H9 (cell line): ENCODE data around the gene TCERG1L. TPM values are rescaled to one million over a fixed set of nuclear protein-coding genes. Genes with fewer than 3 reads are reported as not detected.
A peak's percentile ranks its signal among the peaks of the same experiment; 100 is the strongest.
"Not testable (repeated sequence)": the region's sequence is repeated elsewhere in the genome, so short reads cannot be mapped to it uniquely, and the experiment has no call there.

ENCODE experiments used
- DNase-seq: peaks from one replicate; pipeline ENCODE4 v3.0.0-alpha.2; 2017
- H2AFZ ChIP-seq: one replicate; pipeline ENCODE4 v1.6.1; 2013; ENCODE audit warnings: mild to moderate bottlenecking, low read length, control low read depth, moderate library complexity
- H2AK5ac ChIP-seq: 2 replicates; pipeline ENCODE4 v1.6.1; 2013; ENCODE audit warnings: low read length, control low read depth, mixed read lengths; ENCODE audit not compliant: insufficient read length
- H2BK120ac ChIP-seq: one replicate; pipeline ENCODE4 v1.6.1; 2013; ENCODE audit warnings: low read depth, mild to moderate bottlenecking, low read length, control low read depth, inconsistent platforms; ENCODE audit not compliant: poor library complexity, severe bottlenecking
- H2BK12ac ChIP-seq: 2 replicates; pipeline ENCODE4 v1.6.1; 2013; ENCODE audit warnings: low read length, control low read depth, mixed read lengths, low read depth; ENCODE audit not compliant: insufficient read length
- H2BK15ac ChIP-seq: 2 replicates; pipeline ENCODE4 v1.6.1; 2013; ENCODE audit warnings: low read depth, low read length, control low read depth
- H2BK20ac ChIP-seq: one replicate; pipeline ENCODE4 v1.6.1; 2013; ENCODE audit warnings: low read depth, mild to moderate bottlenecking, low read length, control low read depth, inconsistent platforms; ENCODE audit not compliant: poor library complexity, severe bottlenecking
- H2BK5ac ChIP-seq: 2 replicates; pipeline ENCODE4 v1.6.1; 2013; ENCODE audit warnings: low read length, control low read depth, mixed read lengths; ENCODE audit not compliant: insufficient read length
- H3K14ac ChIP-seq: 2 replicates; pipeline ENCODE4 v1.6.1; 2013; ENCODE audit warnings: low read length, control low read depth; ENCODE audit not compliant: insufficient read depth
- H3K18ac ChIP-seq: 2 replicates; pipeline ENCODE4 v1.6.1; 2013; ENCODE audit warnings: low read depth, mild to moderate bottlenecking, mixed read lengths, low read length, control low read depth; ENCODE audit not compliant: insufficient read length
- H3K23ac ChIP-seq: 2 replicates; pipeline ENCODE4 v1.6.1; 2013; ENCODE audit warnings: low read length, control low read depth, mixed read lengths, low read depth; ENCODE audit not compliant: insufficient read length
- H3K23me2 ChIP-seq: 2 replicates; pipeline ENCODE4 v1.6.1; 2013; ENCODE audit warnings: low read depth, mild to moderate bottlenecking, mixed read lengths, low read length, control low read depth; ENCODE audit not compliant: insufficient read length, poor library complexity, severe bottlenecking
- H3K27ac ChIP-seq: 2 replicates; pipeline ENCODE4 v1.5.1; 2013; ENCODE audit warnings: low read length, control low read depth, mixed read lengths, low read depth; ENCODE audit not compliant: insufficient read length
- H3K27me3 ChIP-seq: 2 replicates; pipeline ENCODE4 v1.6.1; 2013; ENCODE audit warnings: low read length, control low read depth, inconsistent platforms; ENCODE audit not compliant: insufficient read depth
- H3K4ac ChIP-seq: 2 replicates; pipeline ENCODE4 v1.6.1; 2013; ENCODE audit warnings: low read depth, mild to moderate bottlenecking, control low read depth, inconsistent platforms, low read length, moderate library complexity
- H3K4me1 ChIP-seq: 2 replicates; pipeline ENCODE4 v1.6.1; 2013; ENCODE audit warnings: low read length, control low read depth, inconsistent platforms; ENCODE audit not compliant: insufficient read depth
- H3K4me2 ChIP-seq: 2 replicates; pipeline ENCODE4 v1.6.1; 2013; ENCODE audit warnings: low read length, control low read depth, mixed read lengths; ENCODE audit not compliant: insufficient read length, insufficient read depth
- H3K56ac ChIP-seq: 2 replicates; pipeline ENCODE4 v1.6.1; 2013; ENCODE audit warnings: low read depth, mild to moderate bottlenecking, mixed read lengths, low read length, control low read depth; ENCODE audit not compliant: insufficient read length
- H3K79me1 ChIP-seq: 2 replicates; pipeline ENCODE4 v1.6.1; 2013; ENCODE audit warnings: low read depth, mild to moderate bottlenecking, moderate library complexity, low read length, control low read depth, inconsistent platforms; ENCODE audit not compliant: insufficient read depth, poor library complexity, severe bottlenecking
- H3K79me2 ChIP-seq: 2 replicates; pipeline ENCODE4 v1.6.1; 2013; ENCODE audit warnings: low read length, control low read depth, inconsistent platforms; ENCODE audit not compliant: insufficient read depth
- H3K9ac ChIP-seq: 2 replicates; pipeline ENCODE4 v1.6.1; 2013; ENCODE audit warnings: low read length, control low read depth, mixed read lengths; ENCODE audit not compliant: insufficient read length; ENCODE audit errors: extremely low read depth
- H3K9me3 ChIP-seq: one replicate; pipeline ENCODE4 v1.6.1; 2013; ENCODE audit warnings: low read depth, low read length, inconsistent platforms; ENCODE audit not compliant: control insufficient read depth
- H3T11ph ChIP-seq: one replicate; pipeline ENCODE4 v1.6.1; 2013; ENCODE audit warnings: mild to moderate bottlenecking, low read length, control low read depth, inconsistent platforms
- H4K20me1 ChIP-seq: one replicate; pipeline ENCODE4 v1.6.1; 2013; ENCODE audit not compliant: control insufficient read depth, insufficient read length, insufficient read depth
- H4K5ac ChIP-seq: 2 replicates; pipeline ENCODE4 v1.6.1; 2013; ENCODE audit warnings: low read depth, mild to moderate bottlenecking, mixed read lengths, low read length, control low read depth; ENCODE audit not compliant: insufficient read length
- H4K8ac ChIP-seq: replicated peaks from 2 replicates; pipeline ENCODE4 v1.6.1; 2013; ENCODE audit warnings: low read length, control low read depth, mixed read lengths, low read depth; ENCODE audit not compliant: insufficient read length
- H4K91ac ChIP-seq: 2 replicates; pipeline ENCODE4 v1.6.1; 2013; ENCODE audit warnings: low read depth, mild to moderate bottlenecking, moderate library complexity, mixed read lengths, low read length, control low read depth; ENCODE audit not compliant: insufficient read length
- H3K27ac Mint-ChIP-seq, 3 experiments: 2 replicates in 2 of 3; 3 replicates in 1 of 3; pipeline ENCODE4 v1.8.0; 2020 to 2021; ENCODE audit warnings: mixed read lengths in 3 of 3, mild to moderate bottlenecking in 1 of 3, moderate library complexity in 1 of 3
- H3K27me3 Mint-ChIP-seq: 2 replicates; pipeline ENCODE4 v1.8.0; 2021; ENCODE audit warnings: low read depth, mild to moderate bottlenecking, moderate library complexity, mixed read lengths
- H3K36me3 Mint-ChIP-seq, 3 experiments: 2 replicates in 2 of 3; 3 replicates in 1 of 3; pipeline ENCODE4 v1.8.0; 2020 to 2021; ENCODE audit warnings: low read depth in 3 of 3, mixed read lengths in 3 of 3; ENCODE audit not compliant: insufficient read depth in 1 of 3
- H3K4me1 Mint-ChIP-seq, 2 experiments: 2 replicates each; pipeline ENCODE4 v1.8.0; 2020; ENCODE audit warnings: mixed read lengths in 2 of 2
- H3K4me3 Mint-ChIP-seq, 2 experiments: 2 replicates in 1 of 2; 3 replicates in 1 of 2; pipeline ENCODE4 v1.8.0; 2020 to 2021; ENCODE audit warnings: mild to moderate bottlenecking in 2 of 2, mixed read lengths in 2 of 2, moderate library complexity in 1 of 2
- H3K9me3 Mint-ChIP-seq, 2 experiments: 2 replicates in 1 of 2; 3 replicates in 1 of 2; pipeline ENCODE4 v1.8.0; 2020; ENCODE audit warnings: mild to moderate bottlenecking in 2 of 2, mixed read lengths in 2 of 2, moderate library complexity in 1 of 2
- CTCF ChIP-seq: fragments of 200-600 bp; sonication (generic); conservative IDR thresholded peaks from 3 replicates; pipeline ENCODE4 v1.8.0; 2021; ENCODE audit warnings: antibody characterized with exemption, mild to moderate bottlenecking
- WGBS: extraction: QIAGEN DNeasy Blood & Tissue Kit; methylation state at CpG from one replicate; pipeline ENCODE4 v1.1.7; 2013; ENCODE audit warnings: missing lambda C conversion rate, low lambda C conversion rate, mixed read lengths; ENCODE audit not compliant: insufficient read length; ENCODE audit errors: extremely low coverage; 5-methylcytosine and 5-hydroxymethylcytosine counted together
- total RNA-seq: library from RNA; stranded (reverse); gene quantifications from 2 replicates; pipeline ENCODE4 v1.2.1, GENCODE V29; 2021

The TCERG1L gene
- total RNA-seq, 1 experiment from 2014 or later, result 3.3 TPM

GRCh38 chr10:131176907-131177306 lies 134.6 kb downstream of the TCERG1L start:
- Mint-ChIP-seq H3K27me3 (no peaks in the 10 kb centered on the region), H3K4me1 (peaks cover 3 to 17% of the 10 kb centered on the region in 2 experiments), H3K36me3 (no peaks in the 10 kb centered on the region), H3K9me3 (peaks cover 0 to 2% of the 10 kb centered on the region in 2 experiments; a peak in 1 of 5 replicates), H3K27ac (no peak overlapping the region), H3K4me3 (no peak overlapping the region)
- Histone ChIP-seq H3K9me3 (no peaks in the 10 kb centered on the region), H3K4me2 (no peak overlapping the region), H2BK20ac (no peak overlapping the region), H3T11ph (no peak overlapping the region), H3K4ac (no peak overlapping the region), H3K18ac (no peak overlapping the region), H3K4me1 (no peaks in the 10 kb centered on the region), H3K79me2 (no peaks in the 10 kb centered on the region), H4K20me1 (peaks cover 1% of the 10 kb centered on the region), H2BK15ac (no peak overlapping the region), H4K5ac (no peak overlapping the region), H3K23me2 (no peaks in the 10 kb centered on the region), H4K91ac (no peak overlapping the region), H3K27ac (no peak overlapping the region), H2AFZ (no peak overlapping the region), H3K14ac (no peak overlapping the region), H3K23ac (no peak overlapping the region), H2BK12ac (no peak overlapping the region), H3K27me3 (no peaks in the 10 kb centered on the region), H2AK5ac (no peak overlapping the region), H3K9ac (no peak overlapping the region), H3K79me1 (no peaks in the 10 kb centered on the region), H3K56ac (no peak overlapping the region), H4K8ac (no peak overlapping the region), H2BK120ac (no peak overlapping the region), H2BK5ac (no peak overlapping the region)
- no peak for TF ChIP-seq CTCF
- DNase-seq, result peak; percentile 20
- WGBS, result no CpG with 5 or more reads among the region's 8 CpGs

- not testable (repeated sequence) for H2AK5ac ChIP-seq, H4K5ac ChIP-seq, H3K56ac ChIP-seq, H3K4ac ChIP-seq, H2BK20ac ChIP-seq, H3K9me3 Mint-ChIP-seq, H3K79me2 ChIP-seq, H2BK15ac ChIP-seq, H3K23ac ChIP-seq, H3K79me1 ChIP-seq, H2BK5ac ChIP-seq, H3K27ac ChIP-seq, H3K18ac ChIP-seq, H2AFZ ChIP-seq, H3K23me2 ChIP-seq, H3K36me3 Mint-ChIP-seq, H3K4me1 ChIP-seq, H4K91ac ChIP-seq, H2BK120ac ChIP-seq, H3K27ac Mint-ChIP-seq, H3T11ph ChIP-seq, H4K8ac ChIP-seq, H3K27me3 ChIP-seq, H3K4me2 ChIP-seq, H4K20me1 ChIP-seq, H2BK12ac ChIP-seq, H3K9ac ChIP-seq, H3K14ac ChIP-seq, H3K4me3 Mint-ChIP-seq, H3K27me3 Mint-ChIP-seq, H3K9me3 ChIP-seq
- peaks cover 3 to 17% of the 10 kb centered on the region in 2 experiments for H3K4me1 Mint-ChIP-seq
- DNase-seq, result peak; percentile 18
- no CpG with 5 or more reads among the region's 7 CpGs for WGBS
These were observed 135.2 kb downstream of the TCERG1L start for GRCh38 chr10:131176324-131176723.
